GM21367 (cell line): ENCODE data around the gene OR51A2.
"Not testable (repeated sequence)": the region's sequence is repeated elsewhere in the genome, so short reads cannot be mapped to it uniquely, and the experiment has no call there.

Experiments
- ATAC-seq: cut with Tn5 transposase; IDR thresholded peaks from one replicate; pipeline ENCODE4 v1.9.1; 2021; ENCODE audit not compliant: unreplicated experiment

The OR51A2 gene, protein sequence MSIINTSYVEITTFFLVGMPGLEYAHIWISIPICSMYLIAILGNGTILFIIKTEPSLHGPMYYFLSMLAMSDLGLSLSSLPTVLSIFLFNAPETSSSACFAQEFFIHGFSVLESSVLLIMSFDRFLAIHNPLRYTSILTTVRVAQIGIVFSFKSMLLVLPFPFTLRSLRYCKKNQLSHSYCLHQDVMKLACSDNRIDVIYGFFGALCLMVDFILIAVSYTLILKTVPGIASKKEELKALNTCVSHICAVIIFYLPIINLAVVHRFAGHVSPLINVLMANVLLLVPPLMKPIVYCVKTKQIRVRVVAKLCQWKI

DNA sequence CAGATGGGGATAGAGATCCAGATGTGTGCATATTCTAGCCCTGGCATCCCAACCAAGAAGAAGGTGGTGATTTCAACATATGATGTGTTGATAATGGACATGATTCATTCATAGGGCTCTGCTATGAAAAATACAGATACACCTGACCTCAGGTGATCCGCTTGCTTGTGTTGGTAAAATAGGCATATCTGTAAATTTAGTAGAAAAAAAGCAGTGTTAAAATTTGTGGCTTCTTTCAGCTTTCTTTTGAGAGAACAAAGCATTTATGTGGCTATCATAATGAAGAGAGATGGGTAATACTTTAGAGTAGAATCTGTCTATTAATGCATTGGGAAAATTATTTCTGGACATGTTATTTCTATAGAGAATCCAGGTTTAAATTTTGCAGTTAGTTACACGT lies at the start of gene OR51A2:
TSS of gene OR51A2 (minus strand) at position 101 of the 400 bp plus-strand sequence. CDS start at position 101, 0 bp downstream.
- not testable (repeated sequence) for ATAC-seq

DNA sequence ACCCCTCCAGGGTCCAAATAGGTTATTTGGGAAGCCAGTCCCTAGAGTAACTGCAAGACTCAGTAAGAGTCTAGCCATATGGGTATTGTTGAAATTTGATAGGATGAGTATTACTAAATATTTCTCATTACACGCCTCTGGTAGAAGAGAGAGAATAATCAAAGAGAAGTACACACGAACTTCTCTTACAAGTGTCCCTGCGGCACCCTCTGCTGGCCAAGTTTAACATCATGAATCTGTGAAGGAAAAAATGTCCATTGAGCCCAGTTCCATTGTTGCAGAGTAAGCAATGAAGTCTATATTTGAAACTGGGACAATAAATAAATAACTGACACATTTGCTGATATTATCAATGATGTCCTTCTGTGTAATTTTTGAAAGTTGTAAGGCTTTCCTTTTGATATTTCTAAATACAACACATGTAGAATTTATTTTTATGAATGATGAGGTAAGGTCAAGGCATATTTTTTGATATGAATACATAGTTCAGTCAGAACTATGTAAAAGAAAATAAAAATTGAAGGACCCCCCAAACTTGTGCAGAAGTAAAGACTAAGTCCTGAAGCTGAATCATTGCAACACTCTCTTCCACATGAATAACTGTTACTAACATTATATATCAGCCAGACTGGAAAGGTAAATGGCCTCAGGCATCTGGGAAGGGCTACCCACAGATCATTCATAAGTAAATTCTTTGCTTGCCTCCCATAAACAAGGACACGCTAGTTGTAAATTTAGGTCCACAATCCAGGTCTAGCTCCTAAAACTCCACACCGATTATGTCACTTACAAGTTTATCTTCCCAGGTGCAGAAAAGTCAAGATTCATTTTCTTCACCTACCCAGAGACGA lies 49.1 kb upstream of the OR51A2 start:
- peak; percentile 67 for ATAC-seq

DNA sequence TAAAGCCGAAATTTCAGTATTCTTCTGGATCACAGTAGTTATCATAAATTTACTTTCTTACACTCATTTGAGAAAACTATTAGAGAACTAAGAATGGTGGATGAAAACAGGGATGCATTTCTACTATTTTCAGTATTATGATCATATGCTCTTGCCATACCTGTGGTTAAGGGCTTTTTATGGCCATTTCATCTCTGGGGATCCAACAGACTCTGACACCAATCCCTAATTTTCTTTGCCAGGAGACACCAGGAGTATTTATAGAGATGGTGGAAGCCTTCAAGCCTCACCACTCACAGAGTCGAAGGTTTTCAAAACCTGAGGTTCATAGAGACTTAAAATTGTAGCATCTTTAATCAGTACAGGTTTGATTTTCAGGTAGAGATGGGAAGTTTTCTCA lies 39.0 kb upstream of the OR51A2 start, which contains the start of gene OR51L1:
TSS of gene OR51L1 (plus strand) at position 301 of the 400 bp plus-strand sequence. CDS start 4,132 bp downstream, outside the sequence.
- no peak for ATAC-seq

DNA sequence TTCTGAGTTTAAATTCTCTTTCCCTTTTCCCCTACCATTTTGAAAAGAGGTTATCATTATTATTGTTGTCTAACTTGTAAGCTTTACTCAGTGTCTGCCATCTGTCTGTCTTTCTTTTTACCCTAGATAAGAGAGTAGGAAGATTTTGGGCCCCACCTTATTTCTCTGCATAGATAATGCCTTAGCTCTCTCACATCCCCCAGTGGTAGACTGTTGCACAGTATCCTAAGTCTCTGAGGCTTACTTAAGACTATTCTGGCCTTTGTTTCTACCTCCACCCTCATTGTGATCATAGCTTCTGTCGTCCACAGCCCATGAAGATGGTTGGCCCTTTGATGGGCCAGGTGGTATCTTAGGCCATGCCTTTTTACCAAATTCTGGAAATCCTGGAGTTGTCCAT lies 35.5 kb upstream of the OR51A2 start:
- ATAC-seq = no peak

DNA sequence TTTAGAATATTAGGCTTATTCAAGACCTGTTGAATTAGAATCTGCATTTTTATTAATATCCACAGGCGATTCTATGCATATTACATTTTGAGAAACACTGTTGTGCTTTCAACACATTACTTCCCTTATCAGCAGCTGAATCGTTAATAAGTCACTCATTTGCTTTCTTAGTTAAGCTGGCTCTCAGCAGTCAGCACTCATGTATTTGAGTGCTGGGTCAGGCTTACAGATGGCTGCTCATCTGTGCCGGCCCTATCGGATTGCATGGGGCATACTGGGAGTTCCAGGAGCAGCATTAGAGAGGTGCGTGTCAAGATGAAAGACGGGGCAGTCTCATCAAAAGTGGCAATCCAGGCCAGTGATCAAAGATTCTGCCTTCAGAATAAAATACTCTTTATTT lies 28.3 kb upstream of the OR51A2 start:
- no peak for ATAC-seq

DNA sequence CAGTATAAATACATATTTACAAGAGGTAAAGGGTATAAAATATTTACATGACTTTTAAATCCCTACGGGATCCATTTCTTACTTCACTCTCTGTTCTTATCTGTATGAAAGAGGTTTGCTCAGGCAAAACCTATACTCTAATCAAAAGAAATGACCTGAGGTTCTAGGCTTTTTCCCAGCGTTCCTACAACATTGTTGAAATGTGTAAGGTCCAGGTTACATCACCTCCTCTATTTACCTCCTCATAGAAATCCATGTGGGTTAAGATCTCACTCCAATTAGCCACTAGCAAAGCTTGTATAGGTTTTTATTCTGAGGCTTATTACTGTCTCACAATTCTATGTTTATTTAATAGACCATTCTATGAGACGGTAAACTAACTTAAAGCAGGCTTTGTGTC lies 27.2 kb upstream of the OR51A2 start:
- ATAC-seq = no peak

DNA sequence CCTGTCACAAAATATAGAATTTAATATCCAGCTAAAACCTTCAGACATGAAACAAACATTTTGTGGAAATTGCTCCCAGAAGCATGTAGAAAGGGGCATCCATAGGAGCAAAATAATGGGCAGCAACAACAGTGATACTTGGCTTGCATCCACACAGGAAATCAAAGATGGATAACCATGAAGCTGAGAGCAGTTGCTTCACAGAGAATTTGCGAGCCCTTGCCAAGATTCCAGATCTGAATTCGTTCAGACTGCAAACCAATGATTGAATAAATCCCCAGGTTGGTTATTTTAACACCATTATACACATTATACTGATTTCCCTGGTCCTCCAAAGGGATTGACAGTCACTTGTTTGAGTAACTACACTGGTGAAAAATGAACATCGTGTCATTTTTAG lies 23.5 kb upstream of the OR51A2 start:
- no peak for ATAC-seq

DNA sequence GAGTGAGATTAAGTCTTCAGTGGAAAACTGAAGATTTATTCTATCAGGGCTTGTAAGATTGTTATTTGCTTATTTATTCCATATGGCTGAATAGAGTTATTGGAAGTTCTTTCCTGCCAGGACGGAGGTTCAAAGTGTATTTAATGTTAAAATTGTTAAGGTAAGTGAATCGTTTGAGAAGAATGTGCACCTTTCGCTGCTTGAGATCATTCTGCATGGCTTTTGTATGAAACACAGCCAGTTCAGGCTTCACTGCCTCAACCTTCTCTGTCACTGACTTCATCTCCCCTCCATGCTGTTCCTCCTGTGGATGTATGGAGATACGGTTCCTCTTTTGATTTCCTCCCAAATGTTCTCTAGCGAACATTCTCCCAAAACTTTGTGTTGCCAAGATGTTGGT lies 19.9 kb upstream of the OR51A2 start:
- ATAC-seq = no peak

DNA sequence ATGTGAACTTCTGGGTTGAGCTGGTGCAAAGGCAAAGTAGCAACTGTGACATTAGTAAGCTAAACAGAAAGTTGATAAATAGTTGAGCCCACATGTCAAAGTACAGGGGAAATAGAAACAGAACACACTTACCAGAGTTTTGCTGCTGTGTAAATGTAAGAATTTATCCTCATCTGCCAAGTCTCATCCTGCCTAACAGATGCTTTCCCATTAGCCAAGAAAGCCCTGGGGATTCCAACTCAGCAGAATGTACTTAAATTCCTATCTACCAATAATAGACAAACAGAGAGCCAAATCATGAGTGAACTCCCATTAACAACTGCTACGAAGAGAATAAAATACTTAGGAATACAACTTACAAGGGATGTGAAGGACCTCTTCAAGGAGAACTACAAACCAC lies 7.3 kb upstream of the OR51A2 start:
- no peak for ATAC-seq

DNA sequence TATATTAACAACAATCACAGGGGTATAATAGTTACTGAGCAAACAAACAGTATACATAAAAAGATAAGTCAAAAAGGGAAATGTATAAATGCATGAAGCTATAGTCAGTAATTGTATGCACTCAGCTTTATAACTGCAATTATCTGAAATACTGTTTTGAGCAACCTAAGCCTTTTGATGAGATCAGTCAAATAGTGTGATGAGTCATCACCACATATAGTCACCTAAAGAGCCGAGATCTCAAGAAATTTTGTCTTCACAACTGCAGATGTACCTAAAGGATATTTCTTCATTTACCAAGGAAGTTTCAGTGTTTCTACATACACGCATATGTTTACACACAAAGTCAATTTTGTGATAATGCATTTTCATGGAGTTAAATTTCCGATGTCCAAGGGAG lies 5.4 kb upstream of the OR51A2 start:
- no peak for ATAC-seq

DNA sequence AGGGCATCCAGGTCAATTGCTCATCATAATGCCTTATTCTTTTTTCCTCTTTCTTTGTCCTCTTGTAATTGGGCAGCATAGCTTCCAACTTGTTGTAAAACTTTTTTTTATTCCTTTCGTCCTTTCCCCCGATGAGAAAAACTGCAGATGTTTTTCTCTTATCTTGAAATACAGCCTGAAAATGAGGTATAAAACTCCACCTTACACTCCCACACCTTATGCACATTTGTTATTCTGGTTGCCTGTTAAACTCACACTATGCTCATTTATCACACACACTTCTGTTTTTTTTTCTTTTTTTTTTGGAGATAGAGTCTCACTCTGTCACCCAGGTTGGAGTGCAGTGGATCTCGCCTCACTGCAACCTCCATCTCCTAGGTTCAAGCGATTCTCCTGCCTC lies 1.9 kb upstream of the OR51A2 start:
- no peak for ATAC-seq

DNA sequence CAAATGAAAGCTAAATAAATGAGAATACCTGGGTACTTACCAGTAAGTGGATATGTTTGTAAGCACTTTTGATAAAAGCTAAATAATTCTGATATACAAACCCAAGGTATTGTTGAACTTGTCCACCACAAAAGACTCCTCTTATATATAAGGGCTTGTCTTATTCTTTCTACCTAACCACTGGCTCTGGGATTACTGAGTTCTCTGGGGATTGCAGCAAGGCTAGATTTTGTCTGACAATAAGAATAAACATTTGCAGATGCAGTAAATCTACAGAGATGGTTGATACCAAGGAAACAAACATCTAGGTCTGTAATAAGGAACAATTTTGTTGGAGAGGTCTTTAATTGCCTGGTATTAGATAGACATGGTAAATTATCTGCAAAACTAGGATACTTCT lies 8.0 kb downstream of the OR51A2 start, which contains the start of gene OR51A4:
TSS of gene OR51A4 (minus strand) at position 101 of the 400 bp plus-strand sequence. CDS start 505 bp downstream, outside the sequence.
- no peak for ATAC-seq

DNA sequence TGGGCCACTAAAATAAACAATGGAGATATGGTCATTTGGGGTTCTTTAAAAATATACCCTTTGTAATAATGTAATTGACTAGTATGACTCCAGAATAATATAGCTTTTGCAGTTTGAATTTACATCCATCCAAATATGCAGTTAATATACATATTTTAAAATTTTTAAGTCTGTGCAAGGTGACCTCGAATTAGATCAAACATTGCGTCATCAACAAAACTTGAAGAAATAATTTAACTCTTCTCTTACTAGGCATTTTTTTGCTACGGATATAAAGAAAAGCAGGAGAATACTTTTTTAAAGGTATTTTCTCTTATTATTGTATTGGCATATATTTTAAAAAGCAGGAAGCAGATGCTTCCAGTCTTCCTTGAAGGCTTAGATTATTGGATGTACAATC lies 18.8 kb downstream of the OR51A2 start:
- no peak for ATAC-seq

DNA sequence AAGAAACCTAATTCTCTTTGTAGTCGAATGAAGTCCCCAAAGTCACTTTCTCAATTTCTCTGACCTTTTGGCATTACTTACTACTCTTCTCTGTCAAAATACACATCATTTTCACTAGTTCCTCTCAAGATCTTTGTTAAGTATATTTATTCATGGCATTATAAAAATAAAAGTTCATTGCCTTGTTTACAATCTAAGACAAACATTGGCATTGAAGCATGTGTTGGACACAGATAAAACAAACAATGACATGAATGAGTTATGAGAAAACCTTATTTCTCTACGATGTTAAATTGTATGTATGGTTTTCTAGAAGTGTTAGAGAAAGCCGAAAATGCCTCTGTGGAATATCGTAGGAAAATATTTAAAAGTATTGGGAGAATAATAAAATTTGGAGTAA lies 22.8 kb downstream of the OR51A2 start:
- no peak for ATAC-seq

DNA sequence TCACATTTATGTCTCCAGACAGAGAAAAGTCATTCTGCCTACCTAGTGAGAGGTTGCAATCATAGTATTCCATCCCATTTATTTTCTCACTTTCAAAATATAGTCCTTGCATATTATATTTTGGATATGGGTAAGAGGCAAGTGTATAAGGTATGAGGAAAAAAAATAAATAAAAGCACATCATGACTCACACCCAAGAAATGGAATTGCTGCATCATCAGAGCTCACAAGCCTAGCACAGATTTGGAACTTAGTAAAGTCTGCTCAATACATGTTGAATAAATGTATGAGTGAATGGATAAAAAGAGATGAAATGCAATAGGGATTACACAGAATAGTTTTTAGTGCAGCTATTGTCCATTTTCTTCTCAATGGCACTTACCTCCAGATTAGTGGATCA lies 28.9 kb downstream of the OR51A2 start:
- ATAC-seq = no peak

DNA sequence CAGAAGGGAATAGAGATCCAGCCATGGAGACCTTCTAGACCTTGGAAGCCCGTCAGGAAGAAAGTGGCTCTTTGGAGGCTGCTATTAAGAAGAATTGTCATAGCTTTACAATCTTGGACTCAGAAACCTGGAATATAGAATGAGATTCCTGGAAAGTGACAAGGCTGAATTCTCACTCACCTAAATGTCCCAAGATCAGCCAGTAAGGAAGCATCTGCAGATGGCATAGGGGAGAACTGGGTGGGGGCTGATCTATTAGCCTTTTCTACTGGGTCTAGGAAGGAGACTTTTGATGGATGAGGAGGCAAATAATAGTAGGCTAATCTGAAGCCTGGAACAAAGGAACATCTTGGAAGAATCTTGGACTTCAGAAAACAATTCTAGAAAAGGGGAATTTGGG lies 31.3 kb downstream of the OR51A2 start, which contains the start of gene OR51G1:
TSS of gene OR51G1 (minus strand) at position 101 of the 400 bp plus-strand sequence. CDS start at position 101, 0 bp downstream.
- no peak for ATAC-seq

DNA sequence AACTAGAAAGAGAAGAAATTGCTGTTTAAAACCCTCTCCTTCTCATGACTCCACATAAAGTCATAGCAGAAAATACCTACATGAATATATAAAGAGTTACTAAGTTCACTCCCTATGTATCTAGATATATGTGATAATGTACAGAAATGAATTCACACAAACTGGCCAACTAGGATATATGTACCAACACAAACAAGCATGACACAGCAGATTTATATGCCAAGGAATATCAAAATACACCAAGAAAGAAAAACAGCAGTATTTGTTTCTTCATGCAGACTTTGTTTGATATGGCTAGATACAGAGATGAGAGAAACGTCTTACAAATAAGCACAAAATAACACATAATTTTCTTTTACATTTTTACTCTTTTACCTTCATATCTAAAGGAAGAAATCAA lies 33.2 kb downstream of the OR51A2 start:
- ATAC-seq = no peak

DNA sequence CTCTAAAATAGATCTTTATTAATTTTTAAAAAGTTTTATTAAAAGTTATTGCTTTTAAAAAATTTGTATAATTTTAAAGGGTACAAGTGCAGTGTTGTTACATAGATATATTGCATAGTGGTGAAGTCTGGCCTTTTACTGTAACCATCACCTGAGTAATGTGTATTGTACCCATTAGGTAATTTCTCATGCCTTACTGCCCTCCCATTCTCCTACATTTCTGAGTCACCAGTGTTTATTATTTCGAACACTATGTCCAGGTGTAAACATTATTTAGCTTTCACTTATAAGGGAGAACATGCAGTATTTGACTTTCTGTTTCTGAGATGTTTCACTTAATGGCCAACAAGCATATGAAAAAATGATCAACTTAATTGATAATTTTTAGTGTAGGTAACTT lies 33.7 kb downstream of the OR51A2 start:
- ATAC-seq = no peak

DNA sequence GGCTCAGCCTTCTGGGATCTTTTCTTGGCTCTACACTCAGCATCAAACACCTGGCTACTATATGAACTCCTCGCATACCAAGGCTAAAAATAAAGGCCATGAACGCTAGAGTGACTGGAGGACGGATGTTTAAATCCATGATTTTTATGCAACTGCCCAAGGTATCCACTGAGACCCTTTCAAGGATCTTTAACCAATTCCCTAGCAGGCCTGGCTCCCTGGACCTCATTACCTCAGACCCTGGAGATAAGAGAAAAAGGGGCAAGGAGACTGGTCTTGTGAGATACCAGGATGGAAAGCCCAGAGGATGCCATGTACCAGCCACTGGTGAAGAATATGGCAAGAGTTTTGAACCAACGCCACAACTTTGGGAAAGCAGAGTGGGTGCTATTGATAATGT lies 36.3 kb downstream of the OR51A2 start, which contains the start of gene OR51G2:
TSS of gene OR51G2 (minus strand) at position 101 of the 400 bp plus-strand sequence. CDS start 3,687 bp downstream, outside the sequence.
- no peak for ATAC-seq

DNA sequence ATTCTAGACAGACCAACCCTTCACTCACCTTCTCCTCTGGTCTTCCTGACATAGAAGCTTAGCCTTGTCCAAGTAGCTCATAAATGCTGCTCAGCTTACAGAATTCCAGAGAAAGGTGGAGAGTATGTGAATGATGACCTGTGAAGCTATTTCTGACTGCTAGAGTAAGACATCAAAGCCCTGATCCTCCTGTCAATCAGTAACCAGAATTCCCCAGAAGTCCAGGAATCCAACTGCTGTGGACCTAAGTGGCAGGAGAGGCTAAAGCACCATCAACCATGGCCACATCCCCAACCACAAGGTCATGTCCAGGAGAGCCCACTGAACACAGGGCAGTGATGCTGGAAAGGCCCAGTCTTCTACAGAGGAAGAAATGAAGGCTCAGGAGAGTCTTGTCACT lies 38.9 kb downstream of the OR51A2 start:
- no peak for ATAC-seq
